Lung (tissue), 12 donors: Measurements from ENCODE around the gene RAB29. TPM values are rescaled to one million over a fixed set of nuclear protein-coding genes. Genes with fewer than 3 reads are reported as not detected.

Source experiments
- ATAC-seq: fragments of 200-7000 bp; cut with Tn5 transposase; one replicate; pipeline ENCODE4 v1.9.1; 2020; ENCODE audit warnings: moderate number of reproducible peaks; ENCODE audit not compliant: insufficient read depth, low FRiP score
- DNase-seq, 3 donors: peaks; one replicate each; pipeline ENCODE4 v3.0.0-alpha.2; 2013 to 2017
- H3K27ac ChIP-seq, 2 donors: one replicate each; pipeline ENCODE4 v1.5.1; 2013; ENCODE audit warnings: mild to moderate bottlenecking in 2 of 2, moderate library complexity in 2 of 2, control low read depth in 1 of 2, inconsistent platforms in 1 of 2, low read depth in 1 of 2, low read length in 1 of 2
- H3K27me3 ChIP-seq, 3 donors: one replicate each; pipeline ENCODE4 v1.5.1; 2013; ENCODE audit warnings: low read length in 2 of 3; ENCODE audit not compliant: control insufficient read depth in 3 of 3, insufficient read depth in 3 of 3
- H3K36me3 ChIP-seq, 4 donors: one replicate each; pipeline ENCODE4 v1.5.1; 2013; ENCODE audit warnings: low read length in 4 of 4, mild to moderate bottlenecking in 1 of 4, moderate library complexity in 1 of 4; ENCODE audit not compliant: control insufficient read depth in 4 of 4, insufficient read depth in 4 of 4
- H3K4me1 ChIP-seq, 5 donors: one replicate each; pipeline ENCODE4 v1.5.1; 2013; ENCODE audit warnings: low read length in 5 of 5, mild to moderate bottlenecking in 2 of 5, moderate library complexity in 1 of 5; ENCODE audit not compliant: control insufficient read depth in 5 of 5, insufficient read depth in 5 of 5
- H3K4me3 ChIP-seq: one replicate; pipeline ENCODE4 v1.5.1; 2013; ENCODE audit warnings: mild to moderate bottlenecking, control low read depth, moderate library complexity
- H3K9ac ChIP-seq, 2 donors: one replicate each; pipeline ENCODE4 v1.5.1; 2013; ENCODE audit warnings: low read length in 2 of 2, control low read depth in 1 of 2; ENCODE audit not compliant: insufficient read depth in 1 of 2
- H3K9me3 ChIP-seq, 4 donors: one replicate each; pipeline ENCODE4 v1.5.1; 2013; ENCODE audit warnings: low read length in 3 of 4, mild to moderate bottlenecking in 1 of 4, moderate library complexity in 1 of 4; ENCODE audit not compliant: control insufficient read depth in 4 of 4, insufficient read depth in 3 of 4
- CTCF ChIP-seq: IDR thresholded peaks from 2 replicates; pipeline ENCODE4 v1.5.1; 2012; ENCODE audit warnings: mild to moderate bottlenecking; ENCODE audit errors: control extremely low read depth, extremely low read depth
- WGBS, 2 donors: extraction: QIAGEN DNeasy Blood & Tissue Kit; methylation state at CpG; one replicate each; pipeline ENCODE4 v1.1.7; 2013; 5-methylcytosine and 5-hydroxymethylcytosine counted together
- polyA plus RNA-seq, 2 donors: library from polyadenylated mRNA; stranded (reverse); fragments of 200-250 nt; gene quantifications; one replicate each; pipeline ENCODE4 v1.2.1, GENCODE V29; 2013
- total RNA-seq, 2 donors: library from RNA; depleted of rRNA in 1 of 2; stranded (reverse); fragments of >200 nt in 1 of 2; gene quantifications; one replicate each; pipeline ENCODE4 v1.2.1, GENCODE V29; 2014 to 2021
- donor health status: control.
- donor health status: control.
- donor health status: Bipolar disorder and iron deficiency.
- donor health status: healthy.
- donor health status: DM: yes; HTN: yes; CAD: no.

The RAB29 gene
- total and polyA plus RNA-seq, 4 donors: 8.7 to 20.0 (median 15.5) TPM

GRCh38 chr1:205769641-205770365 is 5.5 kb downstream of the RAB29 start:
- Histone ChIP-seq H3K36me3 (peaks cover 0 to 6% (median 0%) of the 10 kb centered on the region in 4 donors), H3K27ac (no peak overlapping the region), H3K9me3 (peaks cover 0 to 1% (median 0%) of the 10 kb centered on the region in 4 donors), H3K9ac (no peak overlapping the region), H3K4me3 (no peak overlapping the region), H3K27me3 (peaks cover 0 to 22% (median 13%) of the 10 kb centered on the region in 3 donors), H3K4me1 (peaks cover 0 to 6% (median 5%) of the 10 kb centered on the region in 5 donors)
- DNase-seq (peak in 2 of 3 donors; percentile 20 to 29), ATAC-seq (no peak)
- 77 to 84% methylated on average over 8 of the region's 8 CpGs for WGBS, 2 donors
- no peak for TF ChIP-seq CTCF

GRCh38 chr1:205767248-205767647 is 8.0 kb downstream of the RAB29 start:
- Histone ChIP-seq H3K4me3 (no peak overlapping the region), H3K4me1 (peaks cover 0 to 5% (median 0%) of the 10 kb centered on the region in 5 donors), H3K9ac (no peak overlapping the region), H3K9me3 (no peaks in the 10 kb centered on the region), H3K27me3 (peaks cover 0 to 3% (median 0%) of the 10 kb centered on the region in 3 donors), H3K36me3 (peaks cover 0 to 6% (median 0%) of the 10 kb centered on the region in 4 donors), H3K27ac (no peak overlapping the region)
- 75 to 93% methylated on average over 3 of the region's 3 CpGs for WGBS, 2 donors
- ATAC-seq: no peak
- TF ChIP-seq CTCF: no peak
- DNase-seq: no peak

- ATAC-seq (no peak), DNase-seq (no peak)
- Histone ChIP-seq H3K9ac (no peak overlapping the region), H3K4me1 (peaks cover 0 to 5% (median 0%) of the 10 kb centered on the region in 5 donors), H3K4me3 (no peak overlapping the region), H3K9me3 (no peaks in the 10 kb centered on the region), H3K27me3 (no peaks in the 10 kb centered on the region), H3K36me3 (peaks cover 0 to 4% (median 0%) of the 10 kb centered on the region in 4 donors), H3K27ac (no peak overlapping the region)
- no peak for TF ChIP-seq CTCF
- WGBS, 2 donors: 68 to 95% methylated on average over 3 of the region's 3 CpGs
Measured at GRCh38 chr1:205766570-205766969, 8.7 kb downstream of the RAB29 start.
